ENCODE results near the gene FBXL22. TPM values are rescaled to one million over a fixed set of nuclear protein-coding genes. Genes with fewer than 3 reads are reported as not detected.

FBXL22 gene
- total and polyA plus RNA-seq, 2 experiments from 2014 or later: 0.60 to 1.3 TPM

DNA sequence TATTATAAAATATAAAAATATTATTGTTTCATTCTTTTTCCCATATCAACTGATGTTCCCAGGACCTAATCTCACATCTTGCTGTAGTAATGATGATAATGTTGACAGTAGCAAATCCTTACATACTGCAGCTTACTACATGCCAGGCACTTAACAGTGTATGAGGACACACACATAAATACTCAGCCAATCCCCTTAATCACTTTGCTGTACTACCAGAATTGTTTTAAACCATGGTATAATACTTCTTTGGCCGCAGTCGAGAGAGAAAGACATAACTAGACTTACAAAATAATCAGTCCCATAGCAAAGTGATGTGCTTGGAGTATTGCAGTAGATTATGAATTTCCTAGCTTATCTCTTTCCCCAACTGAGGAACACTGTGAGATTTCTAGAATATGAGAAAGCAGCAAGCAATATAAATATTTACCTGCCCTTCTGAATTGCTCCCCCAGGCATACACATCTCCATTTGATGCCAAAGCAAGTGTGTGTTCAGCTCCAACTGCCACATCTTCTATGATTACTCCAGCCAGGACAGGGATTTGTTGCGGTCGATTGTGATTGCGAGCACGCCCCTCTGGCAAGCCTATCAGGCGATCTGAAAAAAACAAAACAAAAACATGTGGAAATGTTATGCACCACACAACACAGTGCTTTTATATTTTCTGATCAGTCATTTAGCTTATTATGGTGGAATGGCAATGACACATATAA, 33.0 kb downstream of the FBXL22 start:
- no peaks in the 10 kb centered on the region for H3K9me3 ChIP-seq (ENCODE audit: low read depth)
- no peaks in the 10 kb centered on the region for H3K79me2 ChIP-seq
- WGBS (ENCODE audit: low lambda C conversion rate, missing lambda C conversion rate): 91% methylated on average over 7 of the region's 7 CpGs
- H3K36me3 ChIP-seq (replicated peaks; ENCODE audit: insufficient read depth, low read depth): no peaks in the 10 kb centered on the region
- no peaks in the 10 kb centered on the region for H4K20me1 ChIP-seq (ENCODE audit: insufficient read depth, poor library complexity, severe bottlenecking)
- H3K27ac ChIP-seq: no peak overlapping the region
- H3K4me3 ChIP-seq: no peak overlapping the region
- TF ChIP-seq EZH2 (IDR thresholded peaks at IDR 0.05; ENCODE audit: borderline replicate concordance) (no peak), CTCF (IDR thresholded peaks at IDR 0.05; ENCODE audit: poor library complexity) (no peak), EZH2phosphoT487 (IDR thresholded peaks at IDR 0.05; ENCODE audit: low read depth, severe bottlenecking, unreplicated experiment) (no peak)
- H3K9me2 ChIP-seq (replicated peaks; ENCODE audit: insufficient read depth): no peaks in the 10 kb centered on the region
- DNase-seq (ENCODE audit: low spot score): no peak
- no peaks in the 10 kb centered on the region for H3K27me3 ChIP-seq
- H3K4me1 ChIP-seq (ENCODE audit: insufficient read depth): no peaks in the 10 kb centered on the region
- H3K4me2 ChIP-seq: no peak overlapping the region
- H2AFZ ChIP-seq: no peak overlapping the region

DNA sequence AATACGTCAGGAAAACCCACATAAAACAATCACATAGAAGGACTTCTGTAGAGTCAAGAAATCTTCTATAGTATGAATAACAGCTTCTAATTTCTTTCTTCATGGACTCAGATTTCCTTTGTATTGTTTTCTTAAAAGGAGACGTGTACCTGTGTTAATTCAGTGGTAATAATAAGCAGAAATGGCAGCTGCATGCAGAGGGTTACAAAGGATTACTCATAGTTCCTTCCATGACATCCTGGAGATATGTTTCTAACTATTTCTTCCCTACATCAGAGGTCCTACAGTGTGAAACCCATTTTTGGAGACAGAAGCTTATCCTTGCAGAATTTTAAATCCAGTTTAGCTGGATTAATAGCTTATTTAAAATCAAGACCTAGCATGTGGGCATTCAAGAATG, 36.1 kb downstream of the FBXL22 start:
- H3K36me3 ChIP-seq (replicated peaks; ENCODE audit: insufficient read depth, low read depth): no peaks in the 10 kb centered on the region
- H3K9me2 ChIP-seq (replicated peaks; ENCODE audit: insufficient read depth): no peaks in the 10 kb centered on the region
- no peak overlapping the region for H3K4me3 ChIP-seq
- H3K4me2 ChIP-seq: no peak overlapping the region
- WGBS (ENCODE audit: low lambda C conversion rate, missing lambda C conversion rate): 73% methylated on average over 2 of the region's 2 CpGs
- TF ChIP-seq CTCF (IDR thresholded peaks at IDR 0.05; ENCODE audit: poor library complexity): no peak
- TF ChIP-seq EZH2phosphoT487 (IDR thresholded peaks at IDR 0.05; ENCODE audit: low read depth, severe bottlenecking, unreplicated experiment): no peak
- no peak for TF ChIP-seq EZH2 (IDR thresholded peaks at IDR 0.05; ENCODE audit: borderline replicate concordance)
- no peaks in the 10 kb centered on the region for H3K27me3 ChIP-seq
- H4K20me1 ChIP-seq (ENCODE audit: insufficient read depth, poor library complexity, severe bottlenecking): no peaks in the 10 kb centered on the region
- DNase-seq (ENCODE audit: low spot score): no peak
- H3K9me3 ChIP-seq (ENCODE audit: low read depth): no peaks in the 10 kb centered on the region
- H3K4me1 ChIP-seq (ENCODE audit: insufficient read depth): no peaks in the 10 kb centered on the region
- H3K27ac ChIP-seq: no peak overlapping the region
- no peak overlapping the region for H2AFZ ChIP-seq
- no peaks in the 10 kb centered on the region for H3K79me2 ChIP-seq

DNA sequence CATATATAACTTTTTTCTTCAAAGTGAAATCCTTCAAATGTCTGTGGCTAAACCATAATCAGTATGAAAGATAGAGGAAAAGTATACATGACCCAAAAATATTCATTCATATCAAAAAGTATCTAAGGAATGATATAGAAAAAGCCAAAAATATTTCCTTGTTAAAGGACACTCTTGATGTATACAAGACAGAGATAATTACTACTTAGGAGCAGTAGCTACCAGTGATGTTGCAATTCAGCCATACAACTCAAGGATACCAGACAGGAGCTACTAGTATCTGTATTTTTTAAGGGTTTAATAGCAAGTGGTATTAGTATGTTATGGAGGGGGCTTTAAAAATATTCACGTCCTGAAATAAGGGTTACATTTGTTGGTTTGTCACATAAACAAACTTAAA, 37.0 kb downstream of the FBXL22 start:
- H3K36me3 ChIP-seq (replicated peaks; ENCODE audit: insufficient read depth, low read depth): no peaks in the 10 kb centered on the region

More for the DNA sequence above, 37.0 kb downstream of the FBXL22 start:
- Histone ChIP-seq H3K4me3 (no peak overlapping the region), H3K4me1 (ENCODE audit: insufficient read depth) (no peaks in the 10 kb centered on the region), H3K9me3 (ENCODE audit: low read depth) (no peaks in the 10 kb centered on the region), H2AFZ (no peak overlapping the region), H3K79me2 (no peaks in the 10 kb centered on the region), H3K4me2 (no peak overlapping the region), H3K27me3 (no peaks in the 10 kb centered on the region), H3K9me2 (replicated peaks; ENCODE audit: insufficient read depth) (no peaks in the 10 kb centered on the region), H3K27ac (no peak overlapping the region), H4K20me1 (ENCODE audit: insufficient read depth, poor library complexity, severe bottlenecking) (no peaks in the 10 kb centered on the region)
- TF ChIP-seq CTCF (IDR thresholded peaks at IDR 0.05; ENCODE audit: poor library complexity) (no peak), EZH2 (IDR thresholded peaks at IDR 0.05; ENCODE audit: borderline replicate concordance) (no peak), EZH2phosphoT487 (IDR thresholded peaks at IDR 0.05; ENCODE audit: low read depth, severe bottlenecking, unreplicated experiment) (no peak)
- DNase-seq (ENCODE audit: low spot score): no peak
- 97% methylated on average over 1 of the region's 1 CpG for WGBS (ENCODE audit: low lambda C conversion rate, missing lambda C conversion rate)
